ENCODE data around the gene EVI2A.
A peak's percentile ranks its signal among the peaks of the same experiment; 100 is the strongest.
"Not testable (repeated sequence)": the region's sequence is repeated elsewhere in the genome, so short reads cannot be mapped to it uniquely, and the experiment has no call there.

EVI2A gene

DNA sequence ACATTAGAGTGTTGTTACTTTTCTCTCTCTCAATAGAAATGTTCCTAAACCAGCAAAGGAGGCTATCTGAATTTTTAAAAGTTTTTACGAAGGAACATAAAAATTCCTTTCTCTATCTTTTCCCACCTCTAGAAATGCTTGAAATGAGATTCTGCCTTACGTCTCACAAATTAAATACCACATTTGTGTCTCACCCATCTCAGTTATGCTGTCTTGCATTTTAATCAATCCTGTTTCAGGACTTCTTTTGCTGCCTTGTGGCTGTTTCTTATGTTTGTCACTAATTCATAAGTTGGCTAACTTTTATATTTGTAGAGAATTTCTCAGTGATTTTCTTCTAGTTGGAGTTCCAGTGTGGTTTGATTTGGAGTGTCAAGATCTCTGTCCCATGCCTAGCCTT is 27.8 kb downstream of the EVI2A start:
- H3K4me3 ChIP-seq (replicated peaks; ENCODE audit: low read depth, low read length): no peak overlapping the region
- TF ChIP-seq, protein P1, sequence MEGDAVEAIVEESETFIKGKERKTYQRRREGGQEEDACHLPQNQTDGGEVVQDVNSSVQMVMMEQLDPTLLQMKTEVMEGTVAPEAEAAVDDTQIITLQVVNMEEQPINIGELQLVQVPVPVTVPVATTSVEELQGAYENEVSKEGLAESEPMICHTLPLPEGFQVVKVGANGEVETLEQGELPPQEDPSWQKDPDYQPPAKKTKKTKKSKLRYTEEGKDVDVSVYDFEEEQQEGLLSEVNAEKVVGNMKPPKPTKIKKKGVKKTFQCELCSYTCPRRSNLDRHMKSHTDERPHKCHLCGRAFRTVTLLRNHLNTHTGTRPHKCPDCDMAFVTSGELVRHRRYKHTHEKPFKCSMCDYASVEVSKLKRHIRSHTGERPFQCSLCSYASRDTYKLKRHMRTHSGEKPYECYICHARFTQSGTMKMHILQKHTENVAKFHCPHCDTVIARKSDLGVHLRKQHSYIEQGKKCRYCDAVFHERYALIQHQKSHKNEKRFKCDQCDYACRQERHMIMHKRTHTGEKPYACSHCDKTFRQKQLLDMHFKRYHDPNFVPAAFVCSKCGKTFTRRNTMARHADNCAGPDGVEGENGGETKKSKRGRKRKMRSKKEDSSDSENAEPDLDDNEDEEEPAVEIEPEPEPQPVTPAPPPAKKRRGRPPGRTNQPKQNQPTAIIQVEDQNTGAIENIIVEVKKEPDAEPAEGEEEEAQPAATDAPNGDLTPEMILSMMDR (IDR thresholded peaks at IDR 0.05; ENCODE audit: low read length, missing control alignments): no peak
- DNase-seq (ENCODE audit: low read depth): no peak

DNA sequence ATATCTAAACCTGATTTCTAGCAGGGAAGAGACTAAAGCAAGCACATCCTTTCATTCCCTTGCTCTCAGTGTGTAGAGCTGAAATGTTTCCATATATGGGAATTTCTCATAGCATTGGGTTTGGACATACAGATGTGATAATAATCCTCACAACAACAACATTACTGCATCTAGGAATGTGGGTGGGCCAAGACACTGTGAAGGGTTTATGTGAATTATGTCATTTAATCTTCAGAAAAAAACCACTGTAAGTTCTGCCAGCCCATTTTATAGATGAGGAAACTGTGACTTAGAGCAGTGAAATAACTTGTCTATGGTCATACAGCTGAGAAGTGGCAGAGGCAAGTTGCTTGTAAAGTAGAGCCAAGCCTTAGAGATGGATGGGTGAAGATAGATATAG is 29.6 kb downstream of the EVI2A start:
- TF ChIP-seq, protein P1 (IDR thresholded peaks at IDR 0.05; ENCODE audit: low read length, missing control alignments): no peak
- peak; percentile 36 for DNase-seq (ENCODE audit: low read depth)
- no peak overlapping the region for H3K4me3 ChIP-seq (replicated peaks; ENCODE audit: low read depth, low read length)

DNA sequence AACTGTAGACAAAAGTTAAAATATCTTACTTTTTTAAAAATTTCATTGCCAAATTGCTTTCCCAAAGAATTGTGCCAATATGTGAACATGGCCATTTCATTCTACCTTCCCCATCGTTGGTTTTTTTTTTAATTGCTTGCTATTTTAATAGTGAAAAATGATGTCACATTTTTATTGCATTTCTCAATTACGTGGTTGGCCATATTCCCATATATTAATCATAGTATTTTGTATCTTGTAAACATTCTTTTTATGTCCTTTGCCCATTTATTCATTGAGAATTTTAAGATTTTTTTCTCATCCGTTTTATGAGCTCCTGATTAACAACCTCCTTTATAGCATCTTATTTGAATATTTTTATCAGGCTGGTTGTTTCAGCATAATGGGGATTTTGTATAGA is 31.6 kb downstream of the EVI2A start:
- TF ChIP-seq, protein P1 (IDR thresholded peaks at IDR 0.05; ENCODE audit: low read length, missing control alignments): no peak
- no peak overlapping the region for H3K4me3 ChIP-seq (replicated peaks; ENCODE audit: low read depth, low read length)
- DNase-seq (ENCODE audit: low read depth): no peak

DNA sequence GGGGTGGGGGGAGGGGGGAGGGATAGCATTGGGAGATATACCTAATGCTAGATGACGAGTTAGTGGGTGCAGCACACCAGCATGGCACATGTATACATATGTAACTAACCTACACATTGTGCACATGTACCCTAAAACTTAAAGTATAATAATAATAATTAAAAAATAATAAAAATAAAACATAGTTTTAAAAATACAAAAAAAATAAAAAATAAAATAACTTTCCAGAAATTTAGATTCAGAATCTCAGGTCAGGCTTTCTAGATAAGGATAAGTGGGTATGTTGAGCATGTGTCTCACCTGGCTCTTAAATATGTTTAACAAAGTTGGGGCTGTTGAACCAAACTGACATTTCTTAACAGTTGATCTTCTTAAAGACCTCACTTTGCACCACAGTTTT is 33.5 kb downstream of the EVI2A start:
- H3K4me3 ChIP-seq (replicated peaks; ENCODE audit: low read depth, low read length); DNase-seq (ENCODE audit: low read depth): not testable (repeated sequence)

DNA sequence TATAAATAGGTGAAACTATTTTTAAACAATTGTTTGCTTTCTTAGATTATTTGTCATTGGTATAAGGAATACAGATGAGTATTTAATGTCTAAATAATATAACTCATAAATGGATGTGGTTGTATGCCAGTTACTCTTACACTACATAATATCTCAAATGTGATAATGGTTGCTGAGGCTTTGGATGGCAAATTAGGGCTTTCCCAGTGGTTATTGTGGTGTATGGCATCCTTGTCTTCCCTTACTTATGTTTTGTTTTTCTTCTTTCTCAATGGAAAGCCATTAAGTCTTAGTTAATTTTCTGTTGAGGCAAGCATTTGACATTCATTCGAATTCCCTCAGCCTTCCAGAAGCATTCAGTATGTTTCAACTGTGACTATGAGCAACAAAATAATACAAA is 34.8 kb downstream of the EVI2A start:
- TF ChIP-seq, protein P1 (IDR thresholded peaks at IDR 0.05; ENCODE audit: low read length, missing control alignments): no peak
- no peak overlapping the region for H3K4me3 ChIP-seq (replicated peaks; ENCODE audit: low read depth, low read length)
- no peak for DNase-seq (ENCODE audit: low read depth)

DNA sequence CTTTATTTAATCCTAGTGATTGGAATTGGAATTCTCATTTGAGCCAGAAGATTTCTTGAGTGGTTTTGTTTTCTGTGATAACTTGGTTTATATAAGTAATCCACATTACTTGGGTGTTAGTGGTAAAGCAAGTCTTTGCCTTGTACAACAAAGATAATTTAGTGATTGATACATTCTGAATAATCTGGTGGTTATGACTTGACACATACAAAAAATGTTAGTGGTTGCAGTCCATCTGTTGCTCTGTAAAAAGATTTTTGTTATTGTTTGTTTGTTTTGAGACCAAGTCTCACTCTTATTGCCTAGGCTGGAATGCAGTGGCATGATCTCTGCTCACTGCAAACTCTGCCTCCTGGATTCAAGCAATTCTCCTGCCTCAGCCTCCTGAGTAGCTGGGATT is 37.6 kb downstream of the EVI2A start:
- TF ChIP-seq, protein P1 (IDR thresholded peaks at IDR 0.05; ENCODE audit: low read length, missing control alignments): no peak
- H3K4me3 ChIP-seq (replicated peaks; ENCODE audit: low read depth, low read length): no peak overlapping the region
- no peak for DNase-seq (ENCODE audit: low read depth)

DNA sequence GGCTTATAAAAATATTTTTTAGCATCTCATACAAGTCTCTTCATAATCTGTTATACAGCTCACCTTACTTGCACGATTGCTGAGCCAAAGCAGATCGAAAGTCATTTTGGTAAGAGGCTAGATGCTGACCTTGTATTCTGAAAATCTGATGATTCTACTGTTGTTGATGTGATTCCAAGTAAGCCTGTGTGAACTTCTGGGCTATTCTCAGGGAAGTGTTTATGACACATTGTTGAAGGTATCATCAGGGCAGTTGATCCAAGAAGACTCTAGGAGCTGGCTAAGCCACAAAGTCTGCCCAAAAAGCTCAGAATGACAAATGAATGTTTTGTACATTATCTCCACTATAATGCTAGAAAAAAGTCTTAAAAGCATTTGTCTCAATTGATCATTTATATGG is 40.4 kb downstream of the EVI2A start:
- H3K4me3 ChIP-seq (replicated peaks; ENCODE audit: low read depth, low read length): no peak overlapping the region
- DNase-seq (ENCODE audit: low read depth): no peak
- TF ChIP-seq, protein P1 (IDR thresholded peaks at IDR 0.05; ENCODE audit: low read length, missing control alignments): no peak

DNA sequence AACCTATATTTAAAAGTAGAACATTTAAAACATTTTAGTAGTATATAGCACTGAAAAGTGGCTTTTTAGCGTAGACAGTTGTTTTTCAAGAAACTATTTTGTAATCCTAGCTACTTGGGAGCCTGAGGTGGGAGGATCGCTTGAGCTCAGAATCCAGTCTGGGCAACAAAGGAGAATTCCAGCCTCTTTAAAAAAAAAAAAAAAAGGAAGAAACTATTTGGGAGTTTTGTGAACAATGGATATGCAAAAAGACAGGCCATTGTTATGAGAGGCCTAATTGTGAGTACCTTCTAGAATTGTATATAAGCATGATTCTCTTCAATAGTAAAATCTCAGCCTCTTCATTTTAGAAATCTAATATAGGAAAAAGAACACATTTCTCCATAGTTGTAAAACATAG is 42.0 kb downstream of the EVI2A start:
- H3K4me3 ChIP-seq (replicated peaks; ENCODE audit: low read depth, low read length): no peak overlapping the region
- DNase-seq (ENCODE audit: low read depth): peak; percentile 62
- TF ChIP-seq, protein P1 (IDR thresholded peaks at IDR 0.05; ENCODE audit: low read length, missing control alignments): no peak

Measured in fibroblast of pulmonary artery (primary cell).